ENCODE results near the gene ZDHHC14. TPM values are rescaled to one million over a fixed set of nuclear protein-coding genes. Genes with fewer than 3 reads are reported as not detected.

ZDHHC14 gene
- total and polyA plus RNA-seq, 2 of the 8 experiments (the other 6 are each of a cell fraction or from before 2014, with no cell fraction given) = 2.9 to 5.3 TPM

DNA sequence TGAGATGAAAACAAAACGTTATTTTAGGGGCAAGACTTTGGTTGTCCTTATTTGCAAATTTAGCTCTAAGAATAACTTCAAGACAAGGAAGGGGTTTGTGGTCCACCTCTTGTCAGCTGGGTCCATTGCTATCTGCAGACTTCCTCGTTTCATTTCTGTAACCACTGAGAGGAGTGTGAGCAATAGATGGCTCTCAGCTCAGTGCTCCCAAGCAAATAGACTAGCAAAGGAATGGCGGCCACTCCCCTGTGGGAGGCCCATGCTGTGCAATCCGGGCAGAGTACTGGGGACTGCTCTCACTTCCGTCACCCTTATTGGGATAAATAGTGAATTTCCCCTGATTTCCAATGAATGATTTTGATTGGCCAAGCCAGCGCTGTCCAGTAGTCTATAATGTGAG lies 176.6 kb downstream of the ZDHHC14 start:
- H3K23me2 ChIP-seq (ENCODE audit: low read depth, low read length) = no peaks in the 10 kb centered on the region
- H2AFZ ChIP-seq (ENCODE audit: low read length) = no peak overlapping the region
- H3K4me3 ChIP-seq (ENCODE audit: extremely low read depth in 1 of 4, insufficient read depth in 2 of 4, low read depth in 3 of 4, low read length in 4 of 4) = no peak overlapping the region
- no peak overlapping the region for H3K27ac ChIP-seq (ENCODE audit: low read depth, low read length)
- H3K27me3 ChIP-seq (replicated peaks in 1 of 4; ENCODE audit: control insufficient read depth in 3 of 4, extremely low read depth in 1 of 4, insufficient read depth in 3 of 4, low read length in 3 of 4) = no peaks in the 10 kb centered on the region
- no peak overlapping the region for H3K4me2 ChIP-seq (ENCODE audit: insufficient read depth in 1 of 2, low read depth in 2 of 2, low read length in 2 of 2)
- no peak overlapping the region for H4K91ac ChIP-seq (replicated peaks; ENCODE audit: insufficient read length, low read length)
- H2BK120ac ChIP-seq (replicated peaks; ENCODE audit: low read depth, low read length) = no peak overlapping the region
- peaks cover 10 to 23% (median 13%) of the 10 kb centered on the region in 4 experiments for H3K4me1 ChIP-seq (replicated peaks in 1 of 4; ENCODE audit: control insufficient read depth in 3 of 4, insufficient read depth in 4 of 4, low read length in 3 of 4)
- FAIRE-seq (no peak), DNase-seq (ENCODE audit: low read depth in 1 of 2, low spot score in 2 of 2) (no peak)
- CTCF ChIA-PET (ENCODE audit: partially characterized antibody) = interaction anchor here (1.0 kb wide), 1 partner anchor 8 kb away, joined by 4 read pairs; no protein-coding TSS in a partner anchor
- no peak overlapping the region for H4K8ac ChIP-seq (ENCODE audit: extremely low read depth, insufficient read depth, low read length)
- no peak overlapping the region for H3K4ac ChIP-seq (replicated peaks; ENCODE audit: insufficient read length, low read depth, low read length)
- H3K18ac ChIP-seq (ENCODE audit: extremely low read depth, low read length) = no peak overlapping the region
- H2BK15ac ChIP-seq (ENCODE audit: low read length) = no peak overlapping the region
- H3K56ac ChIP-seq (replicated peaks; ENCODE audit: insufficient read length, low read depth, low read length) = no peak overlapping the region
- H4K5ac ChIP-seq (ENCODE audit: insufficient read length, low read depth, low read length) = no peak overlapping the region
- H3K9ac ChIP-seq (replicated peaks in 1 of 4; ENCODE audit: extremely low read depth in 1 of 4, low read depth in 3 of 4, low read length in 3 of 4) = no peak overlapping the region
- no peak overlapping the region for H3K23ac ChIP-seq (ENCODE audit: insufficient read length)
- no peaks in the 10 kb centered on the region for H3K36me3 ChIP-seq (ENCODE audit: control insufficient read depth in 2 of 4, insufficient read depth in 4 of 4, low read length in 3 of 4)
- H3K14ac ChIP-seq (ENCODE audit: insufficient read length) = no peak overlapping the region
- H3K9me3 ChIP-seq (ENCODE audit: insufficient read depth in 2 of 2, low read depth in 1 of 2, low read length in 1 of 2) = no peaks in the 10 kb centered on the region
- no peak overlapping the region for H2BK20ac ChIP-seq (ENCODE audit: low read length)
- H4K20me1 ChIP-seq (replicated peaks in 1 of 2; ENCODE audit: control insufficient read depth in 1 of 2, insufficient read depth in 2 of 2, low read length in 2 of 2) = no peaks in the 10 kb centered on the region
- H2BK12ac ChIP-seq (ENCODE audit: low read depth, low read length) = no peak overlapping the region
- no peaks in the 10 kb centered on the region for H3K79me2 ChIP-seq (ENCODE audit: control insufficient read depth in 1 of 2, insufficient read depth in 2 of 2, low read length in 2 of 2)
- TF ChIP-seq, protein P1, sequence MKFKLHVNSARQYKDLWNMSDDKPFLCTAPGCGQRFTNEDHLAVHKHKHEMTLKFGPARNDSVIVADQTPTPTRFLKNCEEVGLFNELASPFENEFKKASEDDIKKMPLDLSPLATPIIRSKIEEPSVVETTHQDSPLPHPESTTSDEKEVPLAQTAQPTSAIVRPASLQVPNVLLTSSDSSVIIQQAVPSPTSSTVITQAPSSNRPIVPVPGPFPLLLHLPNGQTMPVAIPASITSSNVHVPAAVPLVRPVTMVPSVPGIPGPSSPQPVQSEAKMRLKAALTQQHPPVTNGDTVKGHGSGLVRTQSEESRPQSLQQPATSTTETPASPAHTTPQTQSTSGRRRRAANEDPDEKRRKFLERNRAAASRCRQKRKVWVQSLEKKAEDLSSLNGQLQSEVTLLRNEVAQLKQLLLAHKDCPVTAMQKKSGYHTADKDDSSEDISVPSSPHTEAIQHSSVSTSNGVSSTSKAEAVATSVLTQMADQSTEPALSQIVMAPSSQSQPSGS (IDR thresholded peaks at IDR 0.05; ENCODE audit: low read length) = no peak
- TF ChIP-seq POLR2A (IDR thresholded peaks at IDR 0.05; ENCODE audit: control extremely low read depth in 1 of 2, low read depth in 2 of 2, low read length in 2 of 2) = no peak
- no peak for TF ChIP-seq KDM4A (IDR thresholded peaks at IDR 0.05; ENCODE audit: low read depth, low read length, severe bottlenecking)
- TF ChIP-seq POU5F1 (IDR thresholded peaks at IDR 0.05; ENCODE audit: low read depth, low read length) = no peak
- no peak for TF ChIP-seq CBX5 (IDR thresholded peaks at IDR 0.05; ENCODE audit: low read depth, low read length)
- no peak for TF ChIP-seq TAF7 (optimal IDR thresholded peaks at IDR 0.05; ENCODE audit: borderline replicate concordance, low read depth, low read length)
- TF ChIP-seq, protein P2, sequence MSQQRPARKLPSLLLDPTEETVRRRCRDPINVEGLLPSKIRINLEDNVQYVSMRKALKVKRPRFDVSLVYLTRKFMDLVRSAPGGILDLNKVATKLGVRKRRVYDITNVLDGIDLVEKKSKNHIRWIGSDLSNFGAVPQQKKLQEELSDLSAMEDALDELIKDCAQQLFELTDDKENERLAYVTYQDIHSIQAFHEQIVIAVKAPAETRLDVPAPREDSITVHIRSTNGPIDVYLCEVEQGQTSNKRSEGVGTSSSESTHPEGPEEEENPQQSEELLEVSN (IDR thresholded peaks at IDR 0.05) = no peak
- TF ChIP-seq FOSL1 (IDR thresholded peaks at IDR 0.05; ENCODE audit: insufficient read depth, low read depth, low read length) = no peak
- TF ChIP-seq TAF1 (IDR thresholded peaks at IDR 0.05; ENCODE audit: low read depth, low read length) = no peak
- no peak for TF ChIP-seq BRCA1 (IDR thresholded peaks at IDR 0.05; ENCODE audit: low read depth, low read length)
- no peak for TF ChIP-seq CHD2 (IDR thresholded peaks at IDR 0.05; ENCODE audit: low read length)
- no peak for TF ChIP-seq EGR1 (IDR thresholded peaks at IDR 0.05; ENCODE audit: borderline replicate concordance, low read depth, low read length)
- TF ChIP-seq MAFK (IDR thresholded peaks at IDR 0.05; ENCODE audit: low read depth, low read length) = no peak
- no peak overlapping the region for H2BK5ac ChIP-seq (ENCODE audit: low read depth, low read length)
- POLR2A ChIA-PET (ENCODE audit: partially characterized antibody) = interaction anchor here (1.4 kb wide), 1 partner anchor 14 kb away, joined by 3 read pairs; no protein-coding TSS in a partner anchor
- no peak overlapping the region for H2AK5ac ChIP-seq (ENCODE audit: low read depth, low read length)
- H3K79me1 ChIP-seq (ENCODE audit: low read depth, low read length) = no peaks in the 10 kb centered on the region
- 90% methylated on average over 6 of the region's 6 CpGs; no CpG with 5 or more reads in 1 of the 2 experiments for WGBS, 2 experiments (ENCODE audit: extremely low coverage in 1 of 2, insufficient coverage in 1 of 2, insufficient read length in 1 of 2, insufficient replicate concordance in 2 of 2, low coverage in 1 of 2, low lambda C conversion rate in 2 of 2, missing lambda C conversion rate in 1 of 2)
